NCI-H748 treated with DMSO at 0.1 percent for 48 hours (cell line): ENCODE results near the gene TRIP10.
"Not testable (repeated sequence)": the region's sequence is repeated elsewhere in the genome, so short reads cannot be mapped to it uniquely, and the experiment has no call there.

ENCODE experiments used
- DNase-seq: peaks from one replicate; lab custom pipeline; 2025; lab: John Stamatoyannopoulos, UW

The TRIP10 gene

DNA sequence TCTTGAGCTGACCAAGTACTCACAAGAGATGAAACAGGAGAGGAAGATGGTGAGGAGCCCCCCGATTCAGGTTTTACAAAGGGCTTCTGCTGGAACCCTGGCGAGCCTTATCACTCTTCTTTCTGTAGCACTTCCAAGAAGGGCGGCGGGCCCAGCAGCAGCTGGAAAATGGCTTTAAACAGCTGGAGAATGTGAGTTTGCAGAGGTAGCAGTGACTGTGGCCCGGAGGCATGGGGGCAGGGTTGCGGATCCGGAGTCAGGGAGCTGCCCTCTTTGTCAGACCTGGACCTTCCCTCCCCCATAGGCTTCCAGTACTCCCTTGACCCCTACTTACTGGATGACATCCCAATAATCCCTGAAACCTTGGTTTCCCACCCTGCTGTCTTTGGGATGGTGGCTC lies 3.6 kb downstream of the TRIP10 start:
- no peak for DNase-seq

DNA sequence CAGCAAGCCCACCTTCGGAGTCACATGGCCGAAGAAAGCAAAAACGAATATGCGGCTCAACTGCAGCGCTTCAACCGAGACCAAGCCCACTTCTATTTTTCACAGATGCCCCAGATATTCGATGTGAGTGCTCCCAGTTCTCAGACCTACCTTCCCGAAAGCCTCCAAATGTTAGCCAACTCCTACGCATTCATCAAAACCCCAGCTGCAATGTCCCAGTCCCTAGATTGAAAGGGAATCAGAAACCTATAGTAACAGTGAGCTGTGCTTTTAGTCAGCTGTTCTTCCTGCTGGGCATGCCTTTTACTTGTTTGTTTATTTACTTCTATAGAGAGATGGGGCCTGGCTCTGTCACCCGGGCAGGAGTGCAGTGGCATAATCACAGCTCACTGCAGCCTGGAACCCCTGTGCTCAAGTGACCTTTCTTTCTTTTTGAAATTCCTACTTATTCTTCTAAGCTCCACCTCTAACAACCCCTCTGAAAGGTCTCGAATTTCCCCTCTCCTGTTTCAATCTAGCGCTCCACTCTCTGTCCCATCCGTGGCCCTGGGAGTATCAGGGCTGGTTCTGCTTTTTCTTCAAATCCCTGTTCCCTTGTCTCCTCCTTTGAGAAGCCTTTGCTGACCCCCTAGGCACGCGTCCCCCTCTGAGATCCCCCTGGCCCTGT lies 4.4 kb downstream of the TRIP10 start:
- no peak for DNase-seq

DNA sequence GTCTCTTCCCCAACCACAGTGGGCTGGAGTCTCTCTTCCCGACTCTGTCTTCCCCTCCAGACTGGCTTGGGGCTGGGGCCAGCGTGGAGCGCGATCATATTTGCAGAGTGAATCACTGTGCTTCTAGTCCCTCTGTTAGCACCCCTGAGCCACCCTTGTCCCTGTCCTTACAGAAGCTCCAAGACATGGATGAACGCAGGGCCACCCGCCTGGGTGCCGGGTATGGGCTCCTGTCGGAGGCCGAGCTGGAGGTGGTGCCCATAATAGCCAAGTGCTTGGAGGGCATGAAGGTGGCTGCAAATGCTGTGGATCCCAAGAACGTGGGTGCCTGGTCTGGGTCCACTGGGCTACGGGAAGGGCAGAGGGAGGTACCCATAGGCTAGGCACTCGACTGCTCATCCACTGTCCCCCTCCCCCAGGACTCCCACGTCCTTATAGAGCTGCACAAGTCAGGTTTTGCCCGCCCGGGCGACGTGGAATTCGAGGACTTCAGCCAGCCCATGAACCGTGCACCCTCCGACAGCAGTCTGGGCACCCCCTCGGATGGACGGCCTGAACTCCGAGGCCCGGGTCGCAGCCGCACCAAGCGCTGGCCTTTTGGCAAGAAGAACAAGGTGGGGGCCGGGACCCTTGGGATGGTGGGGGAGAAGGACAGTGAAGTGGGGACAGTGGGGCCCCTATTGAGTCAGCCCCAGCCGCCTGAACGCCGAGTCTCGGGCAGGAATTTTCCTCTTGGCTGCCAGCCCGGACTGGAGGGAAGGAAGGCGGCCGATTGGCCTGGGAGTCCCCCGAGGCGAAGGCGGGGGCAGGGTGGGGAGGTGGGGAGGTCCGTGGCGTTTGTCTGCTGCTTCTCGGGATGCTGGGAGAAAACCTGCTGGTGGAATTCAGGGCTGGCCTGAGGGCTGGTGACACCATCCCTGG lies 5.2 kb downstream of the TRIP10 start:
- no peak for DNase-seq

DNA sequence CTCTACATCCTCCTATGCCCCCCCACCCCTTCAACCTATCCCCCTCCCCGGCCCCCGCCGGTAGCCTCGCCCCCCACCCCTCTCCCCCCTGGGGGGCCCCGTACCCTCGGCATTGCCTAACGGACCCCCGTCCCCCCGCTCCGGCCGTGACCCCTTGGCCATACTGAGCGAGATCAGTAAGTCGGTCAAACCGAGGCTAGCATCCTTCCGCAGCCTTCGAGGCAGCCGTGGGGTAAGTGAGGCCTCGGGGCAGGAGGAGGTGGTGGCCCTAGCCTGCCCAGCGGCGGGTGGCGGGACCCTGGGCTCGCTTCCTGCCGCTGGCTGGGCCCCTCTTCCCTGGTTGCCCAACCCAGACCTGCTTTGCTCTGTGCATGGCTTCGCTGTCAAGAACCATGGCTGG lies 6.5 kb downstream of the TRIP10 start:
- no peak for DNase-seq

DNA sequence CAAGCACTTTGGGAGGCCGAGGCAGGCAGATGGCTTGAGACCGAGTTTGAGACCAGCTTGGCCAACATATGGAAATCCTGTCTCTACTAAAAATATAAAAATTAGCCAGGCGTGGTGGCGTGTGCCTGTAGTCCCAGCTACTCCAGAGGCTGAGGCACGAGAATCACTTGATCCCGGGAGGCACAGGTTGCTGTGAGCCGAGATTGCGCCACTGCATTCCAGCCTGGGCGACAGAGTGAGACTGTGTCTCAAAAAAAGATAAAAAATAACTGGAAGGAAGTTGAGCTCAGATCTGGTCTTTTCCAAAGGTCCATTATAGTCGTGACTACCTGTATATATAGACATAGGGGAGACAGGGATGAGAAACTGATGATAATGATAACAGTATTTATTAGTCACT lies 9.1 kb downstream of the TRIP10 start:
- DNase-seq = not testable (repeated sequence)

DNA sequence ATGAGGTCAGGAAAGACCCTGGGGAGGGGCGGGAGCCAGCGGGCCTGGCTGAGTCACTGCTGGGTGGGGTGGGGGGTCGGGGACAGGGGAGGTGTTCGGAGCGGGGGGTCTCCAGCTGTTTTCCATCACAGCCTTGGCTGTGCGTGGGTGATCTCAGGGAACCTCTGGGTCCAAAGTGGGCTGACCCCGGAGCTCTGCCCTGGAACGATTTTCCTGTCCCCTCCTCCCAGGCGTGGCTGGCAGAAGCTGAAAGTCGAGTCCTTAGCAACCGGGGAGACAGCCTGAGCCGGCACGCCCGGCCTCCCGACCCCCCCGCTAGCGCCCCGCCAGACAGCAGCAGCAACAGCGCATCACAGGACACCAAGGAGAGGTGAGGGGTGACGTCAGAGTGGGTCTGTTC lies 10.6 kb downstream of the TRIP10 start:
- DNase-seq = no peak

DNA sequence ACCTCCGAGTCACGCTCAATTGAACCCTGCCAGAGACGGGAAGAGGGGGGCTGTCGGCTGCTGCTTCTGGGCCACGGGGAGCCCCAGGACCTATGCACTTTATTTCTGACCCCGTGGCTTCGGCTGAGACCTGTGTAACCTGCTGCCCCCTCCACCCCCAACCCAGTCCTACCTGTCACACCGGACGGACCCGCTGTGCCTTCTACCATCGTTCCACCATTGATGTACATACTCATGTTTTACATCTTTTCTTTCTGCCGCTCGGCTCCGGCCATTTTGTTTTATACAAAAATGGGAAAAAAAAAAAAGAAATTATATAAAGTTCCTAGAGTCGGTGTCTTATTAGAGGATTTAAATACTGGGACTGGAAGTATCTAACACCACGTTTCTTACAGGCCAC lies 11.7 kb downstream of the TRIP10 start:
- DNase-seq = no peak

DNA sequence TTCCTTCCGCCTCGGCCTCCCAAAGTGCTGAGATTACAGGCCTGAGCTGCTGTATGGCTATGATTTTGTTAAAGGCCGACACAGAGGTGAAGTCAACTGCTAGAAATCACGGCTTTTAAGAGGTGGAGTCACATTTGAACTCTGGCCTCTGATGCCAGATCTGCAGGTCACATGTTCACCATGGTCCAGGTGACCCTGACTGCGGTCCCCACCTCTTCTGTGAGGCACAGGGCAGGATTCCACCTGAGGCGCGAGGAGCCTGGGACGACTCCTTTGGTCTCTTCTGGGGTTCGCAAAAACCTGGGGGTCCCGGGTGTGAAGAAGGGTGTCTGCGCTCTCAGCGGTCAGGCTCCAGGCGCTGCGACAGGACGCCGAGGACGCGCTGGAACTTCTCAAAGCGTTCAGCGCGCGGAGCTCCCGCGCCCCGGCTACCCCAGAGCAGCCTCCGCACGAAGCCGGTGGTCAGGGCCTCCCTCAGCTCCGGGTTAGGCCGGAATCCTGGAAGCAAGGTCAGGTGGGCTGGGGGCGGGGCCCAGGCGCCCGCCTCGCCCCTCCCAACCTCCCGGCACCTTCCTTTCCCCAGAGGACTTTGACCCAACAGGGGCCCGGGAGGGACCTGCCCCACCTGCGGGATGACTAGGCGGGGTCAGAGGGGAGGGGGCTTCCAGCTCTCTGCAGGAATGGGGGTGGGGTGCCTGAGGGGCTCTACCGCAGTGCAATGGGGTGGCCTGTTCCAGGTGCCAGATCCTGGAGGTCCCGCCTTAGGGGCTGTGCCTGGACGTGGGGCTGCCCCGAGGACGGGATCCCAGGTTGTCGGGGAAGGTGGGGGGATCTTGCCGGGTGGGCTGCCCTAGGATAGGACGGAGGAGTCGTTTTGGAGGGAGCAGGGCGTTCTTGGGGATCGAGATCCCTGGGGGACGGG lies 13.0 kb downstream of the TRIP10 start:
- DNase-seq = no peak

DNA sequence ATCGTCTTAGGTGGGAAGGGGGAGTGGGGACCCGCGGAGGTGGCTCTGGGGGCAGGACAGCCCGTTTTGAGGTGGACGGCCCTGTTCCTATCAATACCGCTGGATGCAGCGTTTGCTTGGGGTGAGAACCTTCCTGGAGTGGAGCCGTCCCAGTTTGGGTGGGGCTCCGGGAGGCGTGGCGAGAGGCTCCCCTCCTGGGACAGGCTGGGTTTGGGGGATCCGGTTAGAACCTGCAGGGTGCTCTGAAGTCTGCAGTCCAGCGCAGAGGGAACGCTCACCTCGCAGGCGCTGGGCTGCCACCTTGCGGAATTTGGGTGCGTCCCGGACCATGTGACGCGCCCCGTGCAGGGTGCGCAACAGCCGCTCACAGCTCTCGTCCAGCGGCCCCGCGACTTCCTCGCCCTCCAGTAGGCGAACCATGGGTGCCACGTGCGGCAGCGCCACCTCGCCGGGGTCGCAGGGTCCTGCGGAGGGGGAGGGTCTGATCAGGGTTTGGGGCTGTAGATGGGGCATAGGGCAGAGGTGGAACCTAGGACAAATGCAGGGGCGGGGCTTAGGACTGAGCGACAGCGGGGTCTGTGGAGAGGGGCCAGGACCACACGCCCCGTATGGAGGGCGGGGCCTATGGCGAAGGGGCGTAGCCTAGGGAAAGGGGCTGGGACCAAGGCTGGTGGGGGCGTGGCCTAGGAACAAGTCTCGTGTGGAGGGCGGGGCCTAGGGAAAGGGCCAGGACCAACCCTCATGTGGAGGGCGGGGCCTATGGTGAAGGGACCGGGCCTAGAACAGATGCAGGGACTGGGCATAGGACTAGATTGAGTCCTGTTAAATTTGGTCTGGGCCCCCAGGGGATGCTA lies 13.9 kb downstream of the TRIP10 start:
- DNase-seq = no peak

DNA sequence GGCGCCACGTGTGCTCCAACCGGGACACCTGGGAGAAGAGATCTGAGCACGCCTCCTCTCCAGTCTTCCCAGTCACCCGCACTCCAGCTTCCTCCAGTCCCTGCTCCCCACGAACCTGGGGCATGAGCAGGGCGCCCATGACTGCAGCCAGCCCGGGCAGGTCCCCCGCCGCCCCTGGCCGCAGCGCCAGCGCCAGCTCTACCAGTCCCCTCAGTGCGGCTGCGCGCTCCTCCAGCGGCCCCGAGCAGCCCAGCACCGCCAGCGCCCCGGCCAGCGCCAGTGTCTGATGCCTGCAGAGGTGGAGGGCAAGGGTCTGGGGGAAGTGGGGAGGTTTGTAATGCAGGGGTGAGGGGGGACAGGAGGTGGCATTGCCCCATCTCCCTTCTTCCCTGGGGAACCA lies 14.7 kb downstream of the TRIP10 start:
- no peak for DNase-seq

DNA sequence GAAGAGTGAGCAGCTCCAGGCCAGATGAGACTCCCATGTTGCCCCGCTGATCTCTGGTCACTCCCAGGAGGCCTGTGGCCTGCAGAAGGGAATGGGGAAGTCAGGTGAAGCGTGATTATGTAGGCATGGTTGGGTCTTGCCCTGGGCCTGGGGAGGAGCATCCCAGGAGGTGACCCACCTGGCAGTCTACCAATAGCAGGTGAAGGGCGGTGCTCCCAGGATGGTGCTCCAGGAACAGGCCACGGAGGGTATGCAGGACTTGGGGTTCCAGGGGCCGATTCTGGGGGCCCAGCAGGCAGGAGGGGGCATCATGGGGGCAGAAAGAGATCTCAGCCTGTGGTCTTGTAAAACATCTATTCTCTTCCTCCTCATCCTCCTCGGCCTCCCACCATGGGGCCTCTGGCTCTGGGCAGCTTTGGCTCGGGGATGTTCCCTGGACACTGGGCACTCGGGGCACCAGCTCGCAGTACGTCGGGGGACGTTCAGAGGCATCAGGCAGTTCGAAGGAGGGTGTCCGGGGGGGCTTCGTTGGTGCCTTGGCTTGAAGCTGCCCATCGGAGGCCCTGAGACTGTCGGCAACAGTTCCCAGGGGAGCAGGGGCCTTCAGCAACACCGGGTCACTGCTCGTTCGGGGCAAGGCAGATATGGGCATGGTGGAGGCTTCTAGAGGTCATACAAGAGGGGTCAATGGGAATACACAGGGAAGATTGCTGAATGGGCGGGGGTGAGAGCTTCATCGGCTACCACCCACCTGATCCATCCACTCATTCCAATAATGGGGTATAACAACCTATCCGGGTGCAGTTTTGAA lies 15.4 kb downstream of the TRIP10 start:
- no peak for DNase-seq

DNA sequence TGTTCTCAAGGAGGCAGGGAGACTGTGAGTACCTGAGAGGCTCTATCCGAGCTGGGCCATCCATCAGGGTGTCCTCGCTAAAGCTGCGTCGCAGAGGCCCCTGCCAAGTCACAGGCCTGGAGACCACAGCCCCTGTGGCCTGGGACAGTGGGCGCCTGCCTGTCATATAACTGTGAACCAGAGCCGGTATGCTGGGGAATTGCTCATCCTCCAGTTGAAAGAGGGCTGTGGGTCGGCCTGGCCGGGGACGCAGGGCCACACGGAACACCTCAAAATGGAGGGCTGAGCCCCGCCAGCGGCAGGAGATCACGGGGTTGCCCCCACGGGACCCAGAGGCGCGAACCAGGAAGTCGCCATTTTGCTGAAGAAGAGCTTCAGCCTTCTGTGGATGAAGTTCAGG lies 21.1 kb downstream of the TRIP10 start:
- no peak for DNase-seq

DNA sequence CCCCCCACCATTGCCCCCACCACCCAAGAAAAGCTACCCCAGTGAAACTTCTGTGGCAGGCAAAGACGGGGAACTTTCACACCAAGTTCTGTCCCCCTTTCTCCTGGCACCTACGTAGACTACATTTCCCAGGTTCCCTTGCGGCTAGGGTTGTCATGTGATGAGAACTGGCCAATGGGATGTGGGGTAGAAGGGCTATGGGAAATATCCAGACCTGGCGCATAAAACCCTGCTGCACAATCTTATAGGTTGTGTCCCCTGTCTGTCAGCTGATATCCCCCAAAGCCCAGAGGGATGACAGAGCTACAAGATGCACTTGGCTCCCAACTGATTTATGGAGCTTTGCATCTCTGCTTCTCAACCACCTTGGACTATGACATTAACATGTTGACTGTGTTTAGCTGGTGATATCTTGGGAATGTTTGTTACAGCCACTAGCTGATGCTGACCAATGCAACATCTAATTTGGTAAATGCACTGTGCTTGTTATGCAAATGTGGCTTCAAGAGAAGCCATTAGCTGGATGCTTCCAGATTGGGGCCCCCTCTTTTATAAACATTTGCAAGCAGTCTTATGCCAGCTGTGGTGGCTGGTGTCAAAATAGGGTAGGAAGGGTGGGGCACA lies 21.7 kb downstream of the TRIP10 start:
- no peak for DNase-seq

DNA sequence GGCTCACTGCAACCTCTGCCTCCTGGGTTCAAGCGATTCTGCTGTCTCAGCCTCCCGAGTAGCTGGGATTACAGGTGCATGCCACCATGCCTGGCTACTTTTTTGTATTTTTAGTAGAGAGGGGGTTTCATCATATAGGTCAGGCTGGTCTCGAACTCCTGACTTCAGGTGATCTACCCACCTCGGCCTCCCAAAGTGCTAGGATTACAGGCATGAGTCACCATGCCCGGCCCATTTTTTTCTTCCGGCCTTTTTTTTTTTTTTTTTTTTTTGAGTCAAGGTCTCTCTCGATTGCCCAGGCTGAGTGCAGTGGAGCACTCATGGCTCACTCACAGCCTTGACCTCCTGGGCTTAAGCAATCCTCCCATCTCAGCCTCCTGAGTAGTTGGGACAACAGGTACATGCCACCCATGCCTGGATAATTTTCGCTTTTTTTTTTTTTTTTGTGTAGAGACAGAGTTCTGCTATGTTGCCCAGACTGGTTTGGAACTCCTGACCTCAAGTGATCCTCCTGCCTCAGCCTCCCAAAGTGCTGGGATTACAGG lies 22.8 kb downstream of the TRIP10 start:
- DNase-seq = not testable (repeated sequence)

DNA sequence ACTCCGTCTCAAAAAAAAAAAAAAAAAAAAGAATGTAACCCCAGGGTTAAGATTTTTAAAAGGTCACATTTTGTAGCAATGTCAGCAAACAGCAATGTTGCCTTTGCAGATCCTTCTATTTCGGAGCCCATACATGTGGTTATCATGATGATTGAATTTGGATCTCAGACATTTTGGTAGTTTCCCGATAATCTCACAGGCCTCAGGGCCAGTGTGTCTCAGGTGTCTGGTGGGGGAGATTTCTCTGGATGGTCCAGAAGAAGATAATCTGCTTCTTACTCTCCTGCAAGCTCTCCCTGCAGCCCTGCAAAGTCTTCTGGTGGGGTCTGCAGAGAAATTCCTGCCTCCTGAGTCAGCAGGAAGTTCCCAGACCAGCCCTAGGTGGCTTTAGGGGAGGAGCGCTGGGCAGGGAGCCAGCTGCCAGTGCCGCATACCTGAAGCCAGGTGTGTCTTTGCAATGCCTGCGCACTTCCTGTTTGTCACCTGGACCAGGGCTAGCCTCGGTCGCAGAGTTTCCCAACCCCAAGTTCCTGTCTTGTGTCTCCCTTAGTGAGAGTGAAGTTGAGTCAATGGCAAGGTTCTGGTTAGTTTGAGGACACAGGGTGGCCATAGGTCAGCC lies 26.4 kb downstream of the TRIP10 start:
- DNase-seq = peak; percentile 55

DNA sequence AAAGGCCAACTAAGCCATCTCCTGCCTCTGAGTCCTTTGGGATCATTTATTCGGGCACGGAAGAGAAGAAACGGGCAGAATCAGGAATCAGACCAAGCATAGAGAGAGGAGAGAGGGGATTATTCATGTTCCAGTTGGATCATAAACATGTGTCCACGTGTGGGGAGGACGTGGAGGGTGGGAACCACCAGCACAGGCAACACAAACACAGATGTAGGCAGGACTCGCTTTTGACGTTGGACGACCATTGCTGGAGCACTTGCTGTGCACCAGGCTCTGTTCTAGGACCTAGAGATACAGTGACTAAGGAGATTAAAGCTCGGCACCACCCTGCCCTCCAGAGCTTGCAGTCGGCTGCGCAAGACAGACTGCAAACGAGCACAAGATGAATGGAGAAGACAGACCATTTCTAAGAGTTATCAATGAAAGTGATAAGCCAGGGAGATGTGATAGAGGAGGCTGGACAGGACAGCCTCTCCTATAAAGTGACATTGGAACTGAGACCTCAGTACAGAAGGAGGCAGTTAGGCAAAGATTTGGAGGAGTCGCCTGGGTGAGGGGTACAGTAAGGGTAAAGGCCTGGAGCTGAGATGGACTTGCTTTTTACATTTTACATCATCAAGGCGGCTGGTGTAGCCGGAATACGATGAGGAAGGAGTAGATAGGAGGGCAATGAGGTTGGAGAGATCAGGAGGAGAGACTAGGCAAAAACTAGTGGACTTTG lies 27.0 kb downstream of the TRIP10 start:
- no peak for DNase-seq

DNA sequence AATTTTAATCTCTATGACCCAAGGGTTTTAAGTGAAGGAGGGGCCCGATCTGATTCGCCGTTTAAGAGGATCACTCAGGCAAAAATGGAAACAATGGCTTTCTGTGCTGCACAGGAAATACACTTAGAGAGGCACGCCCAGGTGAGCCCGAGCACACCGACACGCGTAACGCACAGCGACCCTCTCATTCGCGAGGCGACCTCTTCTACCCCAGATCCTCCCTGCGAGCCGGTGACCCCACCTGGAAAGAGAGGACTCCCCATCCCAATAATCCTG lies 27.5 kb downstream of the TRIP10 start:
- peak; percentile 45 for DNase-seq

DNA sequence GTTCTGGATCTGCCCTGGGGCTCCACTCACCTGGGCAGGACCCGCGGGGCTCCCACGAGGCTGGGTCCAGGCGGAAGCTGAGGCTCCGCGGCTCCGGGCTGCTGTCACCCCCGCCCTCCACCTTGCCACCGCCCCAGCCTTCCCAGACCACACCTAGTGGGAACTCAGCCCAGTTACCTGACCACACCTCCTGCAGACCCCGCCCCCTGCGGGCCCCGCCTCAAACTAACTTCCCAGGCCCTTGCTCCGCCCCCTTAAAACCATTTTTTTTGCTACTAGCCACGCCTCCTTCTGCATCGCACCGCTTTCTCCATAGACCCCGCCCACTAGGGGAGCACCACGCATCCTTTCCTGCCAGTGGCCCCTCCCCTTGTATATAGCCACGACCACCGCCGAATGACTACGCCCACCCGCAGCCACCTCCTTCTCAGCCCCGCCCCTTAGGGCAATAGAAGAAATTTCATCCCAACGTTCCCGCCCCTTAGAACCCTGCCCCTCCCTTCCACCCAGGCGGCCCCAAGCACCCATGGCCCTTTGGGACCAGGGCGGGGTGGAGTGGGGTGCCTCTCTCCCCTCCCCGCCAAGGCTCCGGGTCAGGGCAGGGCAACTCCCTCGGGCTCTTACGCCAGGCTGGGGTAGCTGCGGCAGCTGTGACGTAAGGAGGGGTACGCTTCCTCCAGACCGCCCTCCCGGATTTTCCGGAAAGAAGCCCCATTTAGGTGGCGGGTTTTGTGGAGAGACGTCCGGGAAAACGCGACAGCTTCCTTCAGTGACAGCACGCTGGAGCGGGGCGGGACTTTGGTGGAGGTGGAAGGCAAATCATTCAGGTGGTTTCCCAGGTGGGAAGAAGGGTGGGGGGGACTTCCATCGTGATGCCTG lies 28.1 kb downstream of the TRIP10 start, which contains the start of gene SH2D3A:
Gene SH2D3A, minus strand, starts transcription at position 79 of the 879 bp plus-strand sequence. CDS start 3,687 bp downstream, outside the sequence.
- peak; percentile 94 for DNase-seq
